BE2C (cell line): ENCODE data around the gene TINCR.

Experiments
- DNase-seq: peaks from one replicate; pipeline ENCODE4 v3.0.0-alpha.2; 2020
- H3K27me3 ChIP-seq: fragments of 250-450 bp; sonication (Bioruptor Pico); 2 replicates; pipeline ENCODE4 v1.5.1; 2020; ENCODE audit warnings: mild to moderate bottlenecking
- H3K36me3 ChIP-seq: fragments of 250-450 bp; sonication (Bioruptor Pico); 2 replicates; pipeline ENCODE4 v1.5.1; 2020; ENCODE audit warnings: mild to moderate bottlenecking
- H3K4me1 ChIP-seq: fragments of 250-450 bp; sonication (Bioruptor Pico); 2 replicates; pipeline ENCODE4 v1.5.1; 2020
- H3K4me3 ChIP-seq: 2 replicates; pipeline ENCODE4 v1.5.1; 2011; ENCODE audit warnings: low read depth, low read length
- H3K9me3 ChIP-seq: fragments of 250-450 bp; sonication (Bioruptor Pico); 2 replicates; pipeline ENCODE4 v1.5.1; 2020
- TF ChIP-seq, protein P1 (sequence below): IDR thresholded peaks from 2 replicates; pipeline ENCODE4 v1.5.1; 2012; ENCODE audit warnings: mild to moderate bottlenecking, low read depth, low read length

Gene TINCR

GRCh38 chr19:5608291-5608690 is 40.5 kb upstream of the TINCR start:
- Histone ChIP-seq H3K27me3 (no peaks in the 10 kb centered on the region), H3K4me3 (no peak overlapping the region), H3K36me3 (peaks cover 92% of the 10 kb centered on the region), H3K4me1 (no peaks in the 10 kb centered on the region), H3K9me3 (no peaks in the 10 kb centered on the region)
- DNase-seq, result no peak
- TF ChIP-seq, protein P1, sequence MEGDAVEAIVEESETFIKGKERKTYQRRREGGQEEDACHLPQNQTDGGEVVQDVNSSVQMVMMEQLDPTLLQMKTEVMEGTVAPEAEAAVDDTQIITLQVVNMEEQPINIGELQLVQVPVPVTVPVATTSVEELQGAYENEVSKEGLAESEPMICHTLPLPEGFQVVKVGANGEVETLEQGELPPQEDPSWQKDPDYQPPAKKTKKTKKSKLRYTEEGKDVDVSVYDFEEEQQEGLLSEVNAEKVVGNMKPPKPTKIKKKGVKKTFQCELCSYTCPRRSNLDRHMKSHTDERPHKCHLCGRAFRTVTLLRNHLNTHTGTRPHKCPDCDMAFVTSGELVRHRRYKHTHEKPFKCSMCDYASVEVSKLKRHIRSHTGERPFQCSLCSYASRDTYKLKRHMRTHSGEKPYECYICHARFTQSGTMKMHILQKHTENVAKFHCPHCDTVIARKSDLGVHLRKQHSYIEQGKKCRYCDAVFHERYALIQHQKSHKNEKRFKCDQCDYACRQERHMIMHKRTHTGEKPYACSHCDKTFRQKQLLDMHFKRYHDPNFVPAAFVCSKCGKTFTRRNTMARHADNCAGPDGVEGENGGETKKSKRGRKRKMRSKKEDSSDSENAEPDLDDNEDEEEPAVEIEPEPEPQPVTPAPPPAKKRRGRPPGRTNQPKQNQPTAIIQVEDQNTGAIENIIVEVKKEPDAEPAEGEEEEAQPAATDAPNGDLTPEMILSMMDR, result no peak

- TF ChIP-seq, protein P1, result no peak
Measured at GRCh38 chr19:5607318-5608275, 39.8 kb upstream of the TINCR start.

GRCh38 chr19:5605362-5605761 is 37.6 kb upstream of the TINCR start:
- no peak for DNase-seq
- H3K4me1 ChIP-seq, result no peaks in the 10 kb centered on the region
- no peaks in the 10 kb centered on the region for H3K27me3 ChIP-seq
- H3K9me3 ChIP-seq, result no peaks in the 10 kb centered on the region
- H3K4me3 ChIP-seq, result no peak overlapping the region
- H3K36me3 ChIP-seq, result peaks cover 95% of the 10 kb centered on the region
- TF ChIP-seq, protein P1, result no peak

More at GRCh38 chr19:5607318-5608275, 39.8 kb upstream of the TINCR start:
- Histone ChIP-seq H3K4me3 (no peak overlapping the region), H3K27me3 (no peaks in the 10 kb centered on the region), H3K36me3 (peaks cover 92% of the 10 kb centered on the region), H3K9me3 (no peaks in the 10 kb centered on the region), H3K4me1 (no peaks in the 10 kb centered on the region)
- no peak for DNase-seq

DNA sequence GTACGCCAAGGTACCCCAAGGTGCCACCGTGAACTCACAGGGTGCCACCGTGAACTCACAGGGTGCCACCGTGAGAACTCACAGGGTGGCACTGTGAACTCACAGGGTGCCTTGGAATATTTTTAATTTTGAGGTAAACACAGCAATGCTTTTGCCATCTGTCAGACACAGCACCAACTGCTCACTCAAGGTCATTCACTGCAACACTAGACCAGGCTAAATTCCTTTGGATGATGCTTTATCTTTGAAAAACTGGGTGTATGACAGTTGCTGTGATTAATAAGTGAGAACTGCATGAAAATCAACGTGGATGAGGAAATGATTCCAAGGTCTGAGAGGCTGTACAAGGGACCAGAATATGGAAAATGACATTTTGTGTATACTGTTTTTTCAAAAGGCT is 35.9 kb upstream of the TINCR start:
- DNase-seq, result no peak
- TF ChIP-seq, protein P1, result no peak
- no peaks in the 10 kb centered on the region for H3K27me3 ChIP-seq
- H3K4me1 ChIP-seq, result no peaks in the 10 kb centered on the region
- no peaks in the 10 kb centered on the region for H3K9me3 ChIP-seq
- no peak overlapping the region for H3K4me3 ChIP-seq
- H3K36me3 ChIP-seq, result peaks cover 95% of the 10 kb centered on the region

DNA sequence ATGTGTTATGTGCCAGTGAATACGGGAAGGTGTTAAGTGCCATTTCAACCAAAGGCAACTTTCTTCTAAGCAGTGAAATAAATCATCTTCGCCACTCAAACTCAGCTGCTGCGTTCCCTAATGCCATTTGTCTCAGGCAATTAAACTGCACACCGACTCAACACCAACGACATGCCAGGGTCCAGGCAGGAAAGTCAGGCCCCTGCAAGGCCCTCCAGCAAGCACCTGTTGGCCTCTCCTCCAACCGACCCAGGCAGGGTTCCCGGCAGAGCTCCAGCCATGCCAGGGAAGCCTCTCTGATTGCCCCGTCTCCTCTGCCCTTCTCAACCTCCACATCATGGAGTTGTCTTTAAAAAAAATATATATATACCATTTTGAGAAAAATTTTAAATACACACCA is 33.0 kb upstream of the TINCR start:
- TF ChIP-seq, protein P1, result no peak

GRCh38 chr19:5595745-5596144 is 28.0 kb upstream of the TINCR start:
- Histone ChIP-seq H3K4me1 (no peaks in the 10 kb centered on the region; the same call in 1 of the 2 replicates), H3K27me3 (no peaks in the 10 kb centered on the region), H3K36me3 (peaks cover 98% of the 10 kb centered on the region), H3K9me3 (no peaks in the 10 kb centered on the region), H3K4me3 (no peak overlapping the region)
- DNase-seq, result no peak
- TF ChIP-seq, protein P1, result no peak

More for the DNA sequence above, 33.0 kb upstream of the TINCR start:
- peaks cover 96% of the 10 kb centered on the region for H3K36me3 ChIP-seq
- H3K4me3 ChIP-seq, result no peak overlapping the region
- H3K4me1 ChIP-seq, result no peaks in the 10 kb centered on the region
- no peak for DNase-seq
- no peaks in the 10 kb centered on the region for H3K9me3 ChIP-seq
- H3K27me3 ChIP-seq, result no peaks in the 10 kb centered on the region
